Measurements from ENCODE around the gene SCYL1. TPM values are rescaled to one million over a fixed set of nuclear protein-coding genes. Genes with fewer than 3 reads are reported as not detected.

SCYL1 gene
- total RNA-seq, 1 donor from 2014 or later: 75.7 TPM

GRCh38 chr11:65501186-65501471 is 23.8 kb upstream of the SCYL1 start:
- H3K27ac Mint-ChIP-seq: no peak overlapping the region
- ATAC-seq (ENCODE audit: low read depth): no peak
- ChIA-PET POLR2A (interaction anchor here (0.6 to 26.3 kb wide), 13 partner anchors 3 to 128 kb away, joined by 3 to 3752 read pairs (median 328); partner anchors contain the start of genes FRMD8, MALAT1, NEAT1 and PCNX3), CTCF (interaction anchor here (1.2 to 16.7 kb wide), 3 partner anchors 9 to 81 kb away, joined by 4 to 289 read pairs (median 15); partner anchors contain the start of gene NEAT1)
- no peaks in the 10 kb centered on the region for H3K27me3 Mint-ChIP-seq
- intact Hi-C loops (cut with micrococcal nuclease): no loop called here
- no peaks in the 10 kb centered on the region for H3K9me3 Mint-ChIP-seq
- TF ChIP-seq CTCF (IDR thresholded peaks at IDR 0.05): no peak
- peaks cover 30% of the 10 kb centered on the region for H3K36me3 Mint-ChIP-seq (ENCODE audit: low read depth)
- H3K4me3 Mint-ChIP-seq: no peak overlapping the region
- DNase-seq: no peak
- peaks cover 52% of the 10 kb centered on the region for H3K4me1 Mint-ChIP-seq

- no peak for TF ChIP-seq CTCF (IDR thresholded peaks at IDR 0.05)
- ChIA-PET CTCF (interaction anchor here (0.5 to 16.7 kb wide), 10 partner anchors 8 to 121 kb away, joined by 3 to 289 read pairs (median 4); partner anchors contain the start of gene NEAT1), POLR2A (interaction anchor here (0.5 to 26.3 kb wide), 24 partner anchors 9 to 687 kb away, joined by 3 to 3752 read pairs (median 4); partner anchors contain the start of genes DPF2, FRMD8, MALAT1 and NEAT1)
- Mint-ChIP-seq H3K27ac (no peak overlapping the region), H3K4me1 (peaks cover 52% of the 10 kb centered on the region), H3K36me3 (ENCODE audit: low read depth) (peaks cover 36% of the 10 kb centered on the region), H3K27me3 (no peaks in the 10 kb centered on the region), H3K9me3 (no peaks in the 10 kb centered on the region), H3K4me3 (no peak overlapping the region)
- ATAC-seq (ENCODE audit: low read depth) (no peak), DNase-seq (no peak)
- intact Hi-C loops (cut with micrococcal nuclease): no loop called here
These were observed 23.2 kb upstream of the SCYL1 start for GRCh38 chr11:65501472-65502273.

GRCh38 chr11:65502274-65502554 is 22.7 kb upstream of the SCYL1 start:
- DNase-seq (no peak), ATAC-seq (ENCODE audit: low read depth) (no peak)
- Mint-ChIP-seq H3K36me3 (ENCODE audit: low read depth) (peaks cover 41% of the 10 kb centered on the region), H3K9me3 (no peaks in the 10 kb centered on the region), H3K4me1 (peaks cover 52% of the 10 kb centered on the region), H3K27me3 (no peaks in the 10 kb centered on the region), H3K4me3 (no peak overlapping the region), H3K27ac (no peak overlapping the region)
- CTCF ChIA-PET: interaction anchor here (0.6 to 16.7 kb wide), 8 partner anchors 9 to 121 kb away, joined by 3 to 289 read pairs (median 4); partner anchors contain the start of gene NEAT1
- intact Hi-C loops (cut with micrococcal nuclease): no loop called here
- POLR2A ChIA-PET: interaction anchor here (0.5 to 26.3 kb wide), 24 partner anchors 8 to 688 kb away, joined by 3 to 3752 read pairs (median 3); partner anchors contain the start of genes DPF2, FRMD8, MALAT1 and NEAT1
- no peak for TF ChIP-seq CTCF (IDR thresholded peaks at IDR 0.05)

GRCh38 chr11:65502555-65503367 is 22.1 kb upstream of the SCYL1 start:
- TF ChIP-seq CTCF (IDR thresholded peaks at IDR 0.05): no peak
- Mint-ChIP-seq H3K4me3 (no peak overlapping the region), H3K27ac (no peak overlapping the region), H3K9me3 (no peaks in the 10 kb centered on the region), H3K27me3 (no peaks in the 10 kb centered on the region), H3K4me1 (peaks cover 57% of the 10 kb centered on the region), H3K36me3 (ENCODE audit: low read depth) (peaks cover 41% of the 10 kb centered on the region)
- DNase-seq (no peak), ATAC-seq (ENCODE audit: low read depth) (no peak)
- POLR2A ChIA-PET: interaction anchor here (0.5 to 26.3 kb wide), 24 partner anchors 8 to 688 kb away, joined by 3 to 3752 read pairs (median 3); partner anchors contain the start of genes DPF2, FRMD8, MALAT1 and NEAT1
- intact Hi-C loops (cut with micrococcal nuclease): no loop called here
- CTCF ChIA-PET: interaction anchor here (0.6 to 16.7 kb wide), 8 partner anchors 8 to 122 kb away, joined by 3 to 289 read pairs (median 4); partner anchors contain the start of gene NEAT1

Data from activated B cell treated with CpG ODN at 0.5 μM for 24 hours (primary cell).